ENCODE results near the gene LCN12.

The LCN12 gene

GRCh38 chr9:136988872-136989271, 36.8 kb downstream of the LCN12 start:
- Histone ChIP-seq H3K9me3 (ENCODE audit: insufficient read depth, low read length) (peaks cover 10% of the 10 kb centered on the region; the same call in 1 of the 2 replicates), H3K4me3 (ENCODE audit: insufficient read length, low read depth) (no peak overlapping the region), H3K4me1 (ENCODE audit: insufficient read depth, insufficient read length) (peaks cover 27% of the 10 kb centered on the region), H3K36me3 (ENCODE audit: insufficient read depth, insufficient read length, low read length) (peaks cover 10% of the 10 kb centered on the region), H3K27me3 (ENCODE audit: insufficient read depth, insufficient read length) (no peaks in the 10 kb centered on the region), H3K9ac (ENCODE audit: insufficient read length, low read depth) (peak overlapping the region; percentile 17)
- no peak for DNase-seq (ENCODE audit: low read depth, low spot score)
- TF ChIP-seq SUZ12 (IDR thresholded peaks at IDR 0.05; ENCODE audit: extremely low read depth, insufficient read depth, insufficient read length) (no peak), YY1 (IDR thresholded peaks at IDR 0.05; ENCODE audit: insufficient read depth, insufficient read length) (no peak), ZNF274 (IDR thresholded peaks at IDR 0.05; ENCODE audit: low read depth, low read length) (no peak)

DNA sequence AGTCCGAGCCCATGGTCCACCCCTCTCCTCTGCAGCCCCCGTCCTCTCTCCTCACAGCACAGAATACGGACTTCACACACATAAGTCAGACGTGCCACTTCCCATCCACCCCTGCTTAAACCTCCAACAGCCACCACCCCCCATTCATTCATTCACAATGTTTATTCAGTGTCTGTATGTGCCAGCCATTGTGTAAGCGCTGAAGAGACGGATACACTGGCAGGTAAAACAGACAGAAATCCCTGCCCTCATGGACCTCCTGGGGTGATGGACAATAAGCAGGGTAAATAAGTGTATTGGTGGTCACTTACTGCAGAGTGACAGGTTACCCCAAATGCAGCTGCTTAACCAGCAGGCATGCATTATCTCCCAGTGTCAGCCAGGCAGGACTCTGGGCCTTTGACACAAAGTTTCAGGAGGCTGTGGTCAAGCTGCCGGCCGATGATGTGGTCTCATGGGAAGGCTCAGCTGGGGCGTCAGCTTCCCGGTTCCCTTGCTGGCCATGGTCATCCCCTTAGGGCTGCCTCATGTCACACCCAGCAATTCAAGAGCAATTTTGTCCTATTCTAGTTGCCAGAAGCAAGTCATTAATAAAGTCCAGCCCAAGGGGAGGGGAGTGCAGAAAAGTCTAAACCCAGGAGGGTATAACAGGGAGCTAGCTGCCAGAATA, 38.3 kb downstream of the LCN12 start:
- Histone ChIP-seq H3K36me3 (ENCODE audit: insufficient read depth, insufficient read length, low read length) (peaks cover 25% of the 10 kb centered on the region), H3K27me3 (ENCODE audit: insufficient read depth, insufficient read length) (no peaks in the 10 kb centered on the region), H3K9ac (ENCODE audit: insufficient read length, low read depth) (no peak overlapping the region), H3K4me3 (ENCODE audit: insufficient read length, low read depth) (no peak overlapping the region), H3K9me3 (ENCODE audit: insufficient read depth, low read length) (peaks cover 10% of the 10 kb centered on the region; the same call in 1 of the 2 replicates), H3K4me1 (ENCODE audit: insufficient read depth, insufficient read length) (peaks cover 23% of the 10 kb centered on the region)
- no peak for DNase-seq (ENCODE audit: low read depth, low spot score)
- TF ChIP-seq YY1 (IDR thresholded peaks at IDR 0.05; ENCODE audit: insufficient read depth, insufficient read length): no peak
- TF ChIP-seq SUZ12 (IDR thresholded peaks at IDR 0.05; ENCODE audit: extremely low read depth, insufficient read depth, insufficient read length): no peak
- TF ChIP-seq ZNF274 (IDR thresholded peaks at IDR 0.05; ENCODE audit: low read depth, low read length): no peak

DNA sequence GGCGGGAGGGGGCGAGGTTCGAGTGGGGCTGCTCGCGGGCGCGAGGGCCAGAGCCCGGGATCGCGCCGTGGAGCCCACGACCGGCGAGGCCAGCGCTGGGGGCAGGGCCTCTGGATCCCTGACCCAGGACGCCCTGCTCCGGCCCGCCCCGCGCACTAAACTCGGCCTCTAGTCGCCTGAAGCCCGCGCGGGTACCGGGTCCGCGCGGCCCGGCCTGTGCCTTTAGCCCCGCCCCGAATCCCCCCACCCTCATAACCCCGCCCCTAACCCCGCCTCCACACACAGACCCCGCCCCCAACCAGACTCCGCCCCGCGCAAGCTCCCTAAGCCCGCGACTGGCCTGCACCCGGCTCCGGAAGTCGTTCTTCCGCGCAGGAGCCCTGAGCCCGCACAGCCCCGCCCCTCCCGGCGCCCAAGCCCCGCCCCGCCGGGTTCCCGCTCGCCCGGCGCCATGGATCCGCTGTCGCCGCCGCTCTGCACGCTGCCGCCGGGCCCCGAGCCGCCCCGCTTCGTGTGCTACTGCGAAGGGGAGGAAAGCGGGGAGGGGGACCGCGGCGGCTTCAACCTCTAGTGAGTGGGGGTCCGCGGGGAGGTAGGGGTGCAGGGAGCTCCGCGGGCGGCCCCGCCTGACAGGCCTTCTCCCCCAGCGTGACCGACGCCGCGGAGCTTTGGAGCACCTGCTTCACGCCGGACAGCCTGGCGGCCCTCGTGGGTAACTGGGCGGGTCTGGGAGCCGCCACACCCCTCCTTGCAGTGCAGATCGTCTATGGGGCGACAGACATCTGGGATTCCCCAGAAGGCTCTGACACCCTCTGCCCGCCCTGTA, 40.1 kb downstream of the LCN12 start, which contains the start of gene PAXX:
Gene PAXX (plus strand): TSS at position 430 of the 826 bp plus-strand sequence. CDS start 22 bp downstream, at position 452.
- TF ChIP-seq ZNF274 (IDR thresholded peaks at IDR 0.05; ENCODE audit: low read depth, low read length) (no peak), SUZ12 (IDR thresholded peaks at IDR 0.05; ENCODE audit: extremely low read depth, insufficient read depth, insufficient read length) (no peak), YY1 (IDR thresholded peaks at IDR 0.05; ENCODE audit: insufficient read depth, insufficient read length) (no peak)
- H3K36me3 ChIP-seq (ENCODE audit: insufficient read depth, insufficient read length, low read length): peaks cover 27% of the 10 kb centered on the region
- peaks cover 27% of the 10 kb centered on the region for H3K4me1 ChIP-seq (ENCODE audit: insufficient read depth, insufficient read length)

DNA sequence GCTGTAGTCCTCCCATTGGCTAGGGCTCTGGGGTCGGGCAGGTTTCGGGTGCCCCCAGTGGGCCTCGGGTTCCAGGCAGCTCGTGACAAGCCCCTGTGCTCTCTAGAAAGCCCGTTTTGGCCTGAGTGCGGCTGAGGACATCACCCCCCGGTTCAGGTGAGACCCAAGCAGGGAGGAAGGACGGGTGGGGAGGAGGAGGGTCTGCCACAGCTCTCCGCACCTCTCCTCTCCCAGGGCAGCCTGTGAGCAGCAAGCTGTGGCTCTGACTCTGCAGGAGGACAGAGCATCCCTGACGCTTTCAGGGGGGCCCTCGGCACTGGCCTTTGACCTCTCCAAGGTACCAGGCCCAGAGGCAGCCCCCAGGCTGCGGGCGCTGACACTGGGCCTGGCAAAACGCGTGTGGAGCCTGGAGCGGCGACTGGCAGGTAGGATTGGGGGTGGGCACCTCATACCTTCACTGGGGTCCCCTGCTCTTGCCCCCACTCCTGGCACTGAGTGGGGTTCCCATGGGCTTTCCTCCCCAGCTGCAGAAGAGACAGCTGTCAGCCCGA, 40.8 kb downstream of the LCN12 start:
- peak overlapping the region; percentile 94 for H3K4me3 ChIP-seq (ENCODE audit: insufficient read length, low read depth)
- H3K27me3 ChIP-seq (ENCODE audit: insufficient read depth, insufficient read length): no peaks in the 10 kb centered on the region
- H3K9ac ChIP-seq (ENCODE audit: insufficient read length, low read depth): peak overlapping the region; percentile 92
- peaks cover 27% of the 10 kb centered on the region for H3K36me3 ChIP-seq (ENCODE audit: insufficient read depth, insufficient read length, low read length)
- peak; percentile 20 for DNase-seq (ENCODE audit: low read depth, low spot score)
- H3K4me1 ChIP-seq (ENCODE audit: insufficient read depth, insufficient read length): peaks cover 31% of the 10 kb centered on the region
- peaks cover 10% of the 10 kb centered on the region; the same call in 1 of the 2 replicates for H3K9me3 ChIP-seq (ENCODE audit: insufficient read depth, low read length)
- no peak for TF ChIP-seq YY1 (IDR thresholded peaks at IDR 0.05; ENCODE audit: insufficient read depth, insufficient read length)

More for the DNA sequence above, 40.1 kb downstream of the LCN12 start, which contains the start of gene PAXX:
- H3K27me3 ChIP-seq (ENCODE audit: insufficient read depth, insufficient read length): no peaks in the 10 kb centered on the region
- DNase-seq (ENCODE audit: low read depth, low spot score): peak; percentile 81
- peaks cover 10% of the 10 kb centered on the region; the same call in 1 of the 2 replicates for H3K9me3 ChIP-seq (ENCODE audit: insufficient read depth, low read length)
- H3K4me3 ChIP-seq (ENCODE audit: insufficient read length, low read depth): peak within 1 kb of the TSS; percentile 94
- H3K9ac ChIP-seq (ENCODE audit: insufficient read length, low read depth): peak within 1 kb of the TSS; percentile 92

DNA sequence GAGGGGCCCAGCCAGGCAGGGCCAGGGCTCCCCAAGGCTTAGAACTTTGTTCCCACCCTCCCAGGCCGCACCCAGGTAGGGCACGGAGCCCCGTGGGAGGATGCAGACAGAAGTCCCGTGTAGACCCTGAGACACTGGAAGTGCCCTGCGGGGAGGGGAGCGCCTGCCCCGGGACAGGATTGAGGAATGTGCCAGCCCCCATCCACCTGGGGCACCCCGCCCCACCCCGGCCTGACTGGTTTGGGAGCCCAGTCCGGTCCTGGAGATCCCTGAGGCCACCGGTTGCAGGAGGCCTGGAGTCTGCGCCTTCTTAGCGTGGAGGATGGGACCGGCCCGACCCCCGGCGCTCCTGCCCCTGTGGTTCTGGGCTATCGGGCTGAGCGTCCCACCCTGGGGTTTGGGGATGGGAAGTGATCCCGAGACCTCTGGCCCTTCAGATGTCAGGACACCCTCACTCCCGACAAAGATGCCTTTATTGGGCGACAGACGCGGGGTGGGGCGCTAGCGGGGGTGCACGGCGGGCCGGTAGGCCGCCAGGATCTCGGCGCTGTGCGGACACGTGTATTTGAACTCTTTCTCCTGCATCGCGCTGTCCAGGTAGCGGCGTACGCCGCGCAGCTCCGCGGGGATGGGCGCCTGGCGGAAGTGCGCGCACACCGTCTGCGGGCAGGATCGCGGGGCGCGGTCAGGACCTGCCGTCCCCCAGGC, 42.3 kb downstream of the LCN12 start:
- TF ChIP-seq ZNF274 (IDR thresholded peaks at IDR 0.05; ENCODE audit: low read depth, low read length) (no peak), YY1 (IDR thresholded peaks at IDR 0.05; ENCODE audit: insufficient read depth, insufficient read length) (no peak), SUZ12 (IDR thresholded peaks at IDR 0.05; ENCODE audit: extremely low read depth, insufficient read depth, insufficient read length) (no peak)
- Histone ChIP-seq H3K4me1 (ENCODE audit: insufficient read depth, insufficient read length) (peaks cover 33% of the 10 kb centered on the region), H3K9me3 (ENCODE audit: insufficient read depth, low read length) (peaks cover 10% of the 10 kb centered on the region; the same call in 1 of the 2 replicates), H3K4me3 (ENCODE audit: insufficient read length, low read depth) (no peak overlapping the region), H3K27me3 (ENCODE audit: insufficient read depth, insufficient read length) (no peaks in the 10 kb centered on the region), H3K36me3 (ENCODE audit: insufficient read depth, insufficient read length, low read length) (peaks cover 27% of the 10 kb centered on the region), H3K9ac (ENCODE audit: insufficient read length, low read depth) (peak overlapping the region; percentile 3)
- no peak for DNase-seq (ENCODE audit: low read depth, low spot score)

GRCh38 chr9:136994888-136995230, 42.8 kb downstream of the LCN12 start:
- TF ChIP-seq YY1 (IDR thresholded peaks at IDR 0.05; ENCODE audit: insufficient read depth, insufficient read length) (no peak), ZNF274 (IDR thresholded peaks at IDR 0.05; ENCODE audit: low read depth, low read length) (no peak), SUZ12 (IDR thresholded peaks at IDR 0.05; ENCODE audit: extremely low read depth, insufficient read depth, insufficient read length) (no peak)
- H3K4me1 ChIP-seq (ENCODE audit: insufficient read depth, insufficient read length): peaks cover 30% of the 10 kb centered on the region
- peaks cover 27% of the 10 kb centered on the region for H3K36me3 ChIP-seq (ENCODE audit: insufficient read depth, insufficient read length, low read length)
- no peaks in the 10 kb centered on the region for H3K27me3 ChIP-seq (ENCODE audit: insufficient read depth, insufficient read length)
- no peak overlapping the region for H3K4me3 ChIP-seq (ENCODE audit: insufficient read length, low read depth)
- no peak for DNase-seq (ENCODE audit: low read depth, low spot score)
- peaks cover 10% of the 10 kb centered on the region; the same call in 1 of the 2 replicates for H3K9me3 ChIP-seq (ENCODE audit: insufficient read depth, low read length)
- no peak overlapping the region for H3K9ac ChIP-seq (ENCODE audit: insufficient read length, low read depth)
